Peyer's patch (tissue), 4 donors: Measurements from ENCODE around the gene TBX6. TPM values are rescaled to one million over a fixed set of nuclear protein-coding genes. Genes with fewer than 3 reads are reported as not detected.

Experiments used
- DNase-seq, 3 donors: peaks; one replicate each; pipeline ENCODE4 v3.0.0-alpha.2; 2017 to 2019
- H3K27ac ChIP-seq, 4 donors: fragments of 200-600 bp; sonication (generic); one replicate each; pipeline ENCODE4 v1.5.1; 2016 to 2019
- H3K27me3 ChIP-seq, 2 donors: fragments of 200-600 bp; sonication (generic); one replicate each; pipeline ENCODE4 v1.5.1; 2019
- H3K36me3 ChIP-seq, 3 donors: fragments of 200-600 bp; sonication (generic); one replicate each; pipeline ENCODE4 v1.5.1; 2016 to 2019
- H3K4me1 ChIP-seq, 4 donors: fragments of 200-600 bp; sonication (generic); one replicate each; pipeline ENCODE4 v1.5.1; 2016 to 2019
- H3K4me3 ChIP-seq, 4 donors: fragments of 200-600 bp; sonication (generic); 1 replicate in 3 of 4; 2 replicates in 1 of 4; pipeline ENCODE4 v1.5.1; 2016 to 2019; ENCODE audit warnings: mild to moderate bottlenecking in 1 of 4
- H3K9me3 ChIP-seq, 4 donors: fragments of 200-600 bp; sonication (generic); one replicate each; pipeline ENCODE4 v1.5.1; 2016 to 2019; ENCODE audit warnings: mild to moderate bottlenecking in 1 of 4
- POLR2A ChIP-seq, 2 donors: fragments of 450-650 bp; IDR thresholded peaks; one replicate each; pipeline ENCODE4 v1.5.1; 2017; ENCODE audit warnings: antibody characterized with exemption in 2 of 2, mild to moderate bottlenecking in 2 of 2, moderate library complexity in 2 of 2
- total RNA-seq, 4 donors: library from RNA; depleted of rRNA; stranded (reverse); fragments of >200 nt; gene quantifications; one replicate each; pipeline ENCODE4 v1.1.0, GENCODE V29; 2016
- TF ChIP-seq, protein P1 (sequence below), 6 experiments: fragments of 450-650 bp in 4 of 6; fragments of 200-600 bp in 2 of 6; sonication (generic) in 1 of 6; IDR thresholded peaks; one replicate each; pipeline ENCODE4 v1.5.1; 2017 to 2019; ENCODE audit warnings: antibody characterized with exemption in 6 of 6, mild to moderate bottlenecking in 3 of 6, moderate library complexity in 1 of 6

Gene TBX6
- total RNA-seq, 4 donors from 2014 or later: 0.53 to 3.4 (median 2.2) TPM

DNA sequence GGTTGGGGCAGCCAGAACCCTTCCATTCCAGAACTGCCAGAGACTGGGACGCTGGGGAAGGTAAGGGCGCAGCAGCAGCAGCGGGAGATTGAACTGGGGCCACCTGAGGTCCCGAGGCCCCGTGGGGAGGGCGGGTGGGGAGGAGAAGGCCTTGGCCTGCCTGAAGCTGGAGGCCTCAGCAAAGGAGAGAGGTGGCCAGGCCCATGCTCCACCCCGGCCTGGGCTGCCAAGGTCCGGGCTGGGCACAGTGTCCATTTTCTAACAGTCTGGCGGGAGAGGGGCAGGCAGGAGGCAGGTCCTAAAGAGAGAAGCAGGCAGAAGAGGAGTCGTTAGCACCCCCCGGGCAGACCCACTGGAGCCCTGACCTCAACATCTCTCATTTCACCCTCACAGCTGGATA lies 22.7 kb upstream of the TBX6 start:
- no peaks in the 10 kb centered on the region for H3K9me3 ChIP-seq
- DNase-seq: no peak
- peaks cover 0 to 60% (median 13%) of the 10 kb centered on the region in 4 donors for H3K4me1 ChIP-seq
- TF ChIP-seq, protein P1, sequence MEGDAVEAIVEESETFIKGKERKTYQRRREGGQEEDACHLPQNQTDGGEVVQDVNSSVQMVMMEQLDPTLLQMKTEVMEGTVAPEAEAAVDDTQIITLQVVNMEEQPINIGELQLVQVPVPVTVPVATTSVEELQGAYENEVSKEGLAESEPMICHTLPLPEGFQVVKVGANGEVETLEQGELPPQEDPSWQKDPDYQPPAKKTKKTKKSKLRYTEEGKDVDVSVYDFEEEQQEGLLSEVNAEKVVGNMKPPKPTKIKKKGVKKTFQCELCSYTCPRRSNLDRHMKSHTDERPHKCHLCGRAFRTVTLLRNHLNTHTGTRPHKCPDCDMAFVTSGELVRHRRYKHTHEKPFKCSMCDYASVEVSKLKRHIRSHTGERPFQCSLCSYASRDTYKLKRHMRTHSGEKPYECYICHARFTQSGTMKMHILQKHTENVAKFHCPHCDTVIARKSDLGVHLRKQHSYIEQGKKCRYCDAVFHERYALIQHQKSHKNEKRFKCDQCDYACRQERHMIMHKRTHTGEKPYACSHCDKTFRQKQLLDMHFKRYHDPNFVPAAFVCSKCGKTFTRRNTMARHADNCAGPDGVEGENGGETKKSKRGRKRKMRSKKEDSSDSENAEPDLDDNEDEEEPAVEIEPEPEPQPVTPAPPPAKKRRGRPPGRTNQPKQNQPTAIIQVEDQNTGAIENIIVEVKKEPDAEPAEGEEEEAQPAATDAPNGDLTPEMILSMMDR (IDR thresholded peaks at IDR 0.05): no peak
- TF ChIP-seq POLR2A (IDR thresholded peaks at IDR 0.05): no peak
- no peak overlapping the region for H3K4me3 ChIP-seq
- H3K27ac ChIP-seq: peak overlapping the region; percentile 59 to 90 (median 70)
- H3K36me3 ChIP-seq: peaks cover 0 to 76% (median 0%) of the 10 kb centered on the region in 3 donors
- no peaks in the 10 kb centered on the region for H3K27me3 ChIP-seq

DNA sequence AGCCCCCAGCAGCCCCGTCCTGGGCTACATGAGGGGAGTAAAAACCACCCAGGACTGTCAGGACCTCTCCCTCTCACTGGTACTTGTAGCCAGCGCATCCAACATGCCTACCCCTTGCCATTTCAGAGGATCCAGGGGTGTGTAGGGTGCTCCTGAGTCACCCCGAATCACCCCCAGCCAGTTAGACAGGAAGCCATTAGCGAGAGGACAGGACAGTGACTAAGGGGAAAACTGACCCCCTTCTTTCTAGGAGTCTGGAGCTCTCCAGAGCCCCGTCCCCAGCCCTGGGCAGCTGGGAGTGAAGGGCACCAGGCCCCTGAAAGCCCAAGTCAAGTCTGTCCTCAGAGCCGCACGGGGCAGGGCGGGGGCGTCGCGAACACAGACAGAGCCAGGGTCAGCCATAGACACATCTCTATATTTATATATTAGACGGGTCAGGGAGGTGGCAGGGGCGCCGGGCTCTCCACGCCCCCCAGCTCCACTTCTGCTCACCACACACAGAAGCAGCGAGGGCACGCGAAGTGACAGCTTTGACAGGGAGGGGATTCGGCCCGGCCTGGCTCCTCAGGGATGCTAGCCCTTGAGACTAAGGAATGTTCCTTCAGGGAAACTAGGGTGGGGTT lies 22.1 kb upstream of the TBX6 start:
- Histone ChIP-seq H3K9me3 (no peaks in the 10 kb centered on the region), H3K4me1 (peaks cover 0 to 58% (median 13%) of the 10 kb centered on the region in 4 donors), H3K36me3 (peaks cover 0 to 76% (median 0%) of the 10 kb centered on the region in 3 donors), H3K4me3 (no peak overlapping the region), H3K27ac (peak overlapping the region in 3 of 4 donors; percentile 63 to 90 (median 77)), H3K27me3 (no peaks in the 10 kb centered on the region)
- TF ChIP-seq, protein P1 (IDR thresholded peaks at IDR 0.05): no peak
- TF ChIP-seq POLR2A (IDR thresholded peaks at IDR 0.05): no peak
- DNase-seq: no peak

DNA sequence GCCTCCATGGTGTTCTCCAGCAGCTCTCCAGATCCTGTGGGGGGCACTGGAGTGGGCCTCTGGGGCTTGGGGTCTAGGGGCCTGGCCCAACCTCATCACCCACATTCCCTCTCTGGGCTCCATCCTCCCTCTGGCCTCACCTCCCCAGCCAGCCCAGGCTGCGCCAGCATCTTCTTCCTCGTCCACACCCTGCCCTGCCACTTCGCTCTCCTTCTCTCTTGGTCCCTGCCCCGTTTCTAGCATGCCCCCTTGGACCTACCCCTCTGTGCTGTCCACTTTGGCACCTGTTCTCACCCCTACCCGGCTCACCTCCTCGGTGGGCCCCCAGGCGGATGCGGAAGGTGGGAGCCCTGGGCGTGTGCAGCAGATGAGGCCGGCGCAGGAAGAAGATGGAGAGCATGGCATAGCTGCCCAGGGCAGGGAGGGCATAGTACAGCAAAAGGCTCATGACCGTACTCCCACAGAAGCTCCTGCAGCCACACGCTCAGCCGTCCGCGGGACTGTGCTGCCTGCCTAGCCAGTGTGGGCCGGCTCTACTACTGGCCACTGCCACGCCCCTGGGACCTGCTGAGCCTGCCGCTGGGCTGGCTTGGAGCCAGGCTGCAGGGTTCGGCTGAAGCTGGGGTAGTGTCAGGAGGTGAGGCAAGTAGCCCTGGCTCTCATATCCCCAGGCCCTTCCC lies 21.4 kb upstream of the TBX6 start, which contains the start of gene GDPD3:
Gene GDPD3, minus strand, starts transcription at position 507 of the 680 bp plus-strand sequence. Its CDS starts 59 bp downstream, at position 448.
- Histone ChIP-seq H3K9me3 (no peaks in the 10 kb centered on the region), H3K4me1 (peaks cover 0 to 52% (median 13%) of the 10 kb centered on the region in 4 donors), H3K27me3 (no peaks in the 10 kb centered on the region), H3K4me3 (peak within 1 kb of the TSS in 1 of 4 donors; percentile 5), H3K36me3 (peaks cover 0 to 76% (median 0%) of the 10 kb centered on the region in 3 donors), H3K27ac (peak within 1 kb of the TSS in 3 of 4 donors; percentile 63 to 90 (median 77))
- peak in 2 of 3 donors; percentile 81 to 87 for DNase-seq
- peak; percentile 42 to 63 for TF ChIP-seq POLR2A (IDR thresholded peaks at IDR 0.05)
- TF ChIP-seq, protein P1 (IDR thresholded peaks at IDR 0.05): no peak

DNA sequence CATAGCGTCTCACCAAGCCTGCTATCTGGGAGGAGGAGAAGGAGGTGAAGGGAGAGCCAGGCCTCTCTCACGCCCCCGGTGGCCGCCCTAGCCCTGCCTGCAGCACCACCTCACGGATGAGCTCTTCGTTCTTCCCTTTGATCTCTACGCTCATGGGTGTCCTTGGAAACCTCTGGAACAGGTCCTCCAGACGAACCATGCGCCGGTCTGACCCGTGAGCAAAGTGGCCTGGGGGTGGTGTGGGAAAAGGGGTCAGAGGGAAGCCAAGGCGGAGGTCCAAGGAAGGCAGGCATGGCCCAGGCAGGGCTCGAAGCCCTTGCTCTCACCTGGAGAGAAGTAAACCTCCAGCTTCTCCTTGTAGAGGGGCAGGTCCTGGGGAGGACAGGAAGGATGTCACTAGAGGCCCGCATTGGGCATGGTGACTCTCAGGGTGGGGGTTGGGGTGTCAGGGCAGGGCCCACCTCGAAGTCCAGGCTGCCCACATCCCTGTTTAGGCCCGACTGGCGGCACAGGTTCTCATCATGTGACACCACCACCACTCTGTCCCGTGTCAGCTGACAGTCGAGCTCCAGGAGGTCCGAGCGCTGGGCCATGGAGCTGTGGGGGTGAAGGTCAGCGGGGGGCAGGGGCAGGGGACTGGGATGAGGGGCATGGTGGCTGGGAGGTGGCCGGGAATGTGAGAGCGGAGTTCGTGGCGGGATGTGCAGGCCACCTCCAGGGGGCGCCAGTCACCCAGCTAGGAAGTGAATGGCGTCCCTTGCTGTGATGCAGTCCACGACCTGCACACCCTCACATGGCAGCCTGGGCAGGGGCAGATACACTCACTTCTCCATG lies 20.7 kb upstream of the TBX6 start:
- Histone ChIP-seq H3K27me3 (no peaks in the 10 kb centered on the region), H3K27ac (peak overlapping the region in 3 of 4 donors; percentile 63 to 90 (median 77)), H3K4me1 (peaks cover 0 to 45% (median 12%) of the 10 kb centered on the region in 4 donors), H3K9me3 (no peaks in the 10 kb centered on the region), H3K36me3 (peaks cover 0 to 76% (median 0%) of the 10 kb centered on the region in 3 donors), H3K4me3 (no peak overlapping the region)
- TF ChIP-seq POLR2A (IDR thresholded peaks at IDR 0.05): no peak
- TF ChIP-seq, protein P1 (IDR thresholded peaks at IDR 0.05): peak; percentile 12 to 87 (median 72)
- DNase-seq: peak; percentile 43 to 87 (median 86)

DNA sequence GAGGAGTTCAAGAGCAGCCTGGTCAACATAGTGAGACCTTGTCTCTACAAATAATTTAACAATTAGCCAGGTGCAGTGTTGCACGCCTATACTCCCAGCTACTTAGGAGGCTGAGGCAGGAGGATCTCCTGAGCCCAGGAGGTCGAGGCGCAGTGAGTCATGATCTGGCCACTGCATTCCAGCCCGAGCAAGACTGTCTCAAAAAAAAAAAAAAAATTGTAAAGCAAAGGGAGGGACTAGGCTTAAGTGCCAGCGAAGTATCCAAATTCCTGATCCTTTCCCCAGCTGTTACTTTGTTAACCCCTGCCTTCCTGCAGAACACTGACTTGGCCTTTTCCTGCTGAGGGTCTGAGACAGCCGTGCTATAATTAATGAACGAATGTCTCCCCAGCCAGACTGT lies 18.9 kb upstream of the TBX6 start:
- Histone ChIP-seq H3K27me3 (no peaks in the 10 kb centered on the region), H3K9me3 (no peaks in the 10 kb centered on the region), H3K4me3 (no peak overlapping the region), H3K27ac (no peak overlapping the region), H3K4me1 (peaks cover 0 to 27% (median 8%) of the 10 kb centered on the region in 4 donors), H3K36me3 (peaks cover 0 to 77% (median 0%) of the 10 kb centered on the region in 3 donors)
- no peak for DNase-seq
- TF ChIP-seq, protein P1 (IDR thresholded peaks at IDR 0.05): no peak
- TF ChIP-seq POLR2A (IDR thresholded peaks at IDR 0.05): no peak
